Measurements from ENCODE around the gene SDK2. TPM values are rescaled to one million over a fixed set of nuclear protein-coding genes. Genes with fewer than 3 reads are reported as not detected.
"Not testable (repeated sequence)": the region's sequence is repeated elsewhere in the genome, so short reads cannot be mapped to it uniquely, and the experiment has no call there.

Gene SDK2
- total RNA-seq, 2 experiments from 2014 or later = 2.4 to 2.5 TPM

GRCh38 chr17:73478768-73479424 lies 165.3 kb downstream of the SDK2 start:
- Mint-ChIP-seq H3K36me3 (ENCODE audit: low read depth) (no peaks in the 10 kb centered on the region), H3K4me1 (no peaks in the 10 kb centered on the region), H3K9me3 (no peaks in the 10 kb centered on the region), H3K27ac (no peak overlapping the region), H3K4me3 (no peak overlapping the region), H3K27me3 (peaks cover 5% of the 10 kb centered on the region)
- ChIA-PET POLR2A (no interaction called here), CTCF (no interaction called here)
- no peak for DNase-seq

GRCh38 chr17:73478334-73478733 lies 165.9 kb downstream of the SDK2 start:
- H3K27ac Mint-ChIP-seq = no peak overlapping the region
- CTCF ChIA-PET = no interaction called here

GRCh38 chr17:73476890-73477350 lies 167.3 kb downstream of the SDK2 start:
- Mint-ChIP-seq H3K4me3 (no peak overlapping the region), H3K9me3 (no peaks in the 10 kb centered on the region), H3K27ac (no peak overlapping the region), H3K36me3 (ENCODE audit: low read depth) (no peaks in the 10 kb centered on the region), H3K27me3 (peaks cover 5% of the 10 kb centered on the region), H3K4me1 (no peaks in the 10 kb centered on the region)
- ChIA-PET POLR2A (no interaction called here), CTCF (no interaction called here)
- no peak for DNase-seq

More at GRCh38 chr17:73478334-73478733, 165.9 kb downstream of the SDK2 start:
- Mint-ChIP-seq H3K36me3 (ENCODE audit: low read depth) (no peaks in the 10 kb centered on the region), H3K4me1 (no peaks in the 10 kb centered on the region), H3K9me3 (no peaks in the 10 kb centered on the region), H3K27me3 (peaks cover 5% of the 10 kb centered on the region), H3K4me3 (no peak overlapping the region)
- DNase-seq = no peak
- POLR2A ChIA-PET = no interaction called here

GRCh38 chr17:73474370-73474988 lies 169.8 kb downstream of the SDK2 start:
- no peaks in the 10 kb centered on the region for H3K36me3 Mint-ChIP-seq (ENCODE audit: low read depth)
- DNase-seq = no peak
- POLR2A ChIA-PET = no interaction called here
- CTCF ChIA-PET = no interaction called here
- H3K27me3 Mint-ChIP-seq = peaks cover 2% of the 10 kb centered on the region
- H3K4me1 Mint-ChIP-seq = no peaks in the 10 kb centered on the region
- no peaks in the 10 kb centered on the region for H3K9me3 Mint-ChIP-seq
- no peak overlapping the region for H3K27ac Mint-ChIP-seq
- H3K4me3 Mint-ChIP-seq = no peak overlapping the region

GRCh38 chr17:73472715-73473114 lies 171.5 kb downstream of the SDK2 start:
- H3K27me3 Mint-ChIP-seq; H3K9me3 Mint-ChIP-seq; H3K36me3 Mint-ChIP-seq (ENCODE audit: low read depth); H3K4me3 Mint-ChIP-seq; H3K4me1 Mint-ChIP-seq; H3K27ac Mint-ChIP-seq; POLR2A ChIA-PET; DNase-seq: not testable (repeated sequence)
- CTCF ChIA-PET = interaction anchor here (1.3 kb wide), 1 partner anchor 42 kb away, joined by 3 read pairs; no protein-coding TSS in a partner anchor

GRCh38 chr17:73471924-73472323 lies 172.3 kb downstream of the SDK2 start:
- no peak overlapping the region for H3K27ac Mint-ChIP-seq
- no peaks in the 10 kb centered on the region for H3K9me3 Mint-ChIP-seq
- H3K27me3 Mint-ChIP-seq = peaks cover 2% of the 10 kb centered on the region
- ChIA-PET CTCF (interaction anchor here (1.3 kb wide), 1 partner anchor 41 kb away, joined by 3 read pairs; no protein-coding TSS in a partner anchor), POLR2A (no interaction called here)
- no peaks in the 10 kb centered on the region for H3K36me3 Mint-ChIP-seq (ENCODE audit: low read depth)
- H3K4me1 Mint-ChIP-seq = no peaks in the 10 kb centered on the region
- no peak overlapping the region for H3K4me3 Mint-ChIP-seq
- no peak for DNase-seq

- ChIA-PET CTCF (no interaction called here), POLR2A (no interaction called here)
- no peaks in the 10 kb centered on the region for H3K4me1 Mint-ChIP-seq
- H3K27me3 Mint-ChIP-seq = peaks cover under 1% of the 10 kb centered on the region
- H3K9me3 Mint-ChIP-seq = no peaks in the 10 kb centered on the region
- no peaks in the 10 kb centered on the region for H3K36me3 Mint-ChIP-seq (ENCODE audit: low read depth)
- no peak overlapping the region for H3K27ac Mint-ChIP-seq
- H3K4me3 Mint-ChIP-seq = no peak overlapping the region
- DNase-seq = no peak
These were observed 173.9 kb downstream of the SDK2 start for GRCh38 chr17:73470316-73470826.

- Mint-ChIP-seq H3K27ac (no peak overlapping the region), H3K9me3 (no peaks in the 10 kb centered on the region), H3K4me3 (no peak overlapping the region), H3K36me3 (ENCODE audit: low read depth) (no peaks in the 10 kb centered on the region), H3K4me1 (no peaks in the 10 kb centered on the region), H3K27me3 (no peaks in the 10 kb centered on the region)
- ChIA-PET POLR2A (no interaction called here), CTCF (no interaction called here)
- no peak for DNase-seq
These were observed 174.9 kb downstream of the SDK2 start for GRCh38 chr17:73469311-73469710.

GRCh38 chr17:73468221-73468620 lies 176.0 kb downstream of the SDK2 start:
- no peaks in the 10 kb centered on the region for H3K27me3 Mint-ChIP-seq
- H3K4me1 Mint-ChIP-seq = no peaks in the 10 kb centered on the region
- no peak overlapping the region for H3K4me3 Mint-ChIP-seq
- no peaks in the 10 kb centered on the region for H3K36me3 Mint-ChIP-seq (ENCODE audit: low read depth)
- CTCF ChIA-PET = no interaction called here
- no peak overlapping the region for H3K27ac Mint-ChIP-seq
- POLR2A ChIA-PET = no interaction called here
- no peaks in the 10 kb centered on the region for H3K9me3 Mint-ChIP-seq
- no peak for DNase-seq

GRCh38 chr17:73467651-73468050 lies 176.6 kb downstream of the SDK2 start:
- H3K27me3 Mint-ChIP-seq = no peaks in the 10 kb centered on the region
- DNase-seq = no peak
- no peaks in the 10 kb centered on the region for H3K9me3 Mint-ChIP-seq
- no peak overlapping the region for H3K4me3 Mint-ChIP-seq
- H3K36me3 Mint-ChIP-seq (ENCODE audit: low read depth) = no peaks in the 10 kb centered on the region
- POLR2A ChIA-PET = no interaction called here
- CTCF ChIA-PET = no interaction called here
- no peak overlapping the region for H3K27ac Mint-ChIP-seq
- no peaks in the 10 kb centered on the region for H3K4me1 Mint-ChIP-seq

GRCh38 chr17:73466704-73467433 lies 177.4 kb downstream of the SDK2 start:
- Mint-ChIP-seq H3K27ac (no peak overlapping the region), H3K27me3 (no peaks in the 10 kb centered on the region), H3K9me3 (no peaks in the 10 kb centered on the region), H3K4me3 (no peak overlapping the region), H3K4me1 (no peaks in the 10 kb centered on the region), H3K36me3 (ENCODE audit: low read depth) (no peaks in the 10 kb centered on the region)
- DNase-seq = no peak
- ChIA-PET CTCF (no interaction called here), POLR2A (no interaction called here)

GRCh38 chr17:73465953-73466230 lies 178.4 kb downstream of the SDK2 start:
- ChIA-PET CTCF (no interaction called here), POLR2A (no interaction called here)
- Mint-ChIP-seq H3K9me3 (no peaks in the 10 kb centered on the region), H3K4me3 (no peak overlapping the region), H3K27me3 (no peaks in the 10 kb centered on the region), H3K27ac (no peak overlapping the region), H3K4me1 (no peaks in the 10 kb centered on the region), H3K36me3 (ENCODE audit: low read depth) (no peaks in the 10 kb centered on the region)
- DNase-seq = no peak

GRCh38 chr17:73465130-73465952 lies 178.9 kb downstream of the SDK2 start:
- ChIA-PET POLR2A (no interaction called here), CTCF (no interaction called here)
- Mint-ChIP-seq H3K27ac (no peak overlapping the region), H3K4me3 (no peak overlapping the region), H3K4me1 (no peaks in the 10 kb centered on the region), H3K27me3 (no peaks in the 10 kb centered on the region), H3K9me3 (no peaks in the 10 kb centered on the region), H3K36me3 (ENCODE audit: low read depth) (no peaks in the 10 kb centered on the region)
- DNase-seq = no peak

Measured in activated CD4-positive, alpha-beta memory T cell treated with anti-CD3 and anti-CD28 coated beads, Interleukin-2, amount 10 ng/mL, durations not matched to agents 7 days and 5 days (primary cell).